GM19239 (cell line): ENCODE measurements around the gene TMEM151A.
A peak's percentile ranks its signal among the peaks of the same experiment; 100 is the strongest.
"Not testable (repeated sequence)": the region's sequence is repeated elsewhere in the genome, so short reads cannot be mapped to it uniquely, and the experiment has no call there.

Source experiments
- DNase-seq: peaks from one replicate; pipeline ENCODE4 v3.0.0; 2011; ENCODE audit warnings: low spot score; ENCODE audit not compliant: insufficient read length
- FAIRE-seq: peaks from 2 replicates; lab custom pipeline; 2011; peaks lifted over from hg19 to GRCh38; lab: Jason Lieb, UNC

Gene TMEM151A

GRCh38 chr11:66317723-66318599 lies 26.3 kb downstream of the TMEM151A start:
- FAIRE-seq (peak; percentile 77), DNase-seq (no peak)

DNA sequence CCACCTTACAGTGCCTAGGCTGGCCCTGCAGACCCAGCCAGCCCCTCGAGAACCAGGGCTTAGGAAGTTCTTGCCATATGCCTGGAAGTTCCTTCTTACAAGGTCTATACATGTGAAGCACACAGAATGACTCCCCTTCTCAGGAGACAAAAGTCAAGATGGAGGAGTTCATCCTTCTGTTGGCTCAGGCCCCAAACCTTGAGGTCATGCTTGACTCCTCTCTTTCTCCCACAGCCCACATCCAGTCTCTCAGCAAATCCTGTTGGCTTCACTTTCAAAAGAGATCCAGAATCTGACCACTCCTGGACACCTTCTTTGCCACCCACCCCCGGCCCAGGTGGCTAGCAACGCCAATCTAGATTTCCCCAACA lies 26.9 kb downstream of the TMEM151A start:
- no peak for FAIRE-seq
- DNase-seq: no peak

DNA sequence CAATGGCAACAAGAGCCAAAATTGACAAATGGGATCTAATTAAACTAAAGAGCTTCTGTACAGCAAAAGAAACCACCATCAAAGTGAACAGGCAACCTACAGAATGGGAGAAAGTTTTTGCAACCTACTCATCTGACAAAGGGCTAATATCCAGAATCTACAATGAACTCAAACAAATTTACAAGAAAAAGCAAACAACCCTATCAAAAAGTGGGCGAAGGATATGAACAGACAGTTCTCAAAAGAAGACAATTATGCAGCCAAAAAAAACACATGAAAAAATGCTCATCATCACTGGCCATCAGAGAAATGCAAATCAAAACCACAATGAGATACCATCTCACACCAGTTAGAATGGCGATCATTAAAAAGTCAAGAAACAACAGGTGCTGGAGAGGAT lies 28.6 kb downstream of the TMEM151A start:
- DNase-seq, FAIRE-seq: not testable (repeated sequence)

DNA sequence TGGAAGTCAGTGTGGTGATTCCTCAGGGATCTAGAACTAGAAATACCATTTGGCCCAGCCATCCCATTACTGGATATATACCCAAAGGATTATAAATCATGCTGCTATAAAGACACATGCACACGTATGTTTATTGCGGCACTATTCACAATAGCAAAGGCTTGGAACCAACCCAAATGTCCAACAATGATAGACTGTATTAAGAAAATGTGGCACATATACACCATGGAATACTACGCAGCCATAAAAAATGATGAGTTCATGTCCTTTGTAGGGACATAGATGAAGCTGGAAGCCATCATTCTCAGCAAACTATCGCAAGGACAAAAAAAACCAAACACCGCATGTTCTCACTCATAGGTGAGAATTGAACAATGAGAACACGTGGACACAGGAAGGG lies 29.1 kb downstream of the TMEM151A start:
- not testable (repeated sequence) for DNase-seq, FAIRE-seq

- FAIRE-seq: no peak
- no peak for DNase-seq
Observed at GRCh38 chr11:66321606-66322005, 29.9 kb downstream of the TMEM151A start.

DNA sequence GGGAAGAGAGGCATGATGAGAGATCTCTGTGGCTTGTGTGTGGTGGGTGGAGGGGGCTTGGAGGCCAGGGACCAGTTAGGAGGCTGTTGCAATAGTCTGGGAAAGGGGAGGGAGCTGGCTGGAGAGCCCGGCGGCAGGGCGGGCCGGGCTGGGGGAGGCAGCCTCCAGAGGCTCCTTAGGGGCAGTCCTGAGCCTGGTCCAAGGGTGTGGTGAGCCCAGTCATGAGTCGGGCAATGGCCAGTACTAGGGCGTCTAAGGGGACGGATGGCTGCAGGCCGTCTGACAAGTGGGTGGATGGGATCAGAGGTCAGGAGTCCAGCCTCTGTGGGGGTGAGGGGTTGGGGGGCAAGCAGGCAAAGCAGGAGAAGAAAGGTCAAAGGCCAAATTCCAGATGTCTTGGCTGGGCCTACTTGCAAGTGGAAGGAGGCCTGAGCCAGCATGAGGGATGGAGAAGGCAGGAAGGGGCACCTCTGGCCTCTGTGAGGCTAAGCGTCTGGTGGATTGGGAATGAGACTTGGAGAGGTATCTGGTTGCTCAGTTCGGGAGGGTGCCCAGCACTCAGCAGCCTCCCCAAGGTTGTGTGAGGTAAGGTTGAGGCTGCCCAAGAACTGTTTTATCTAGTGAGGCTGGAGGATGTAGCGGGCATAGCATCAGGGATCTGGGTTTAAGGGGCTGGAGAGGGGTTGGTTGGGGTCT lies 31.2 kb downstream of the TMEM151A start:
- FAIRE-seq: no peak
- DNase-seq: no peak

DNA sequence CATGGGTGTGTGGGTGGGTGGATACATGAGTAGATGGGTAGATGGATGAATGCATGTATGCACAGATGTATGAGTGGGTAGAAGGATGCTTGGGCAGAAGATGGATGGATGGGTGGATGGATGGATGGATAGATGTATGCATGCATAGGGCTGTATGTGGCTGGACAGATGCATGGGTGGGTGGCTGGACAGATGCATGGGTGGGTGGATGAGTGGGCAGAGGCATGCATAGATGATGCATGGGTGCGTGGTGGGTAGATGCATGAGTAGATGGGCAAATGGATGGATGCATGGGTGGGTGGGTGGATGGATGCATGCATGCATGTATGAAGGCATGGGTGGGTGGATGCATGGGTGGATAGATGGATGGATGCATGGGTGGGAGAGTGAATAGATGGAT lies 32.0 kb downstream of the TMEM151A start:
- DNase-seq (no peak), FAIRE-seq (no peak)

GRCh38 chr11:66324664-66325063 lies 33.0 kb downstream of the TMEM151A start:
- FAIRE-seq: no peak
- no peak for DNase-seq

GRCh38 chr11:66325263-66325671 lies 33.6 kb downstream of the TMEM151A start:
- FAIRE-seq: no peak
- no peak for DNase-seq

GRCh38 chr11:66326261-66327111 lies 34.8 kb downstream of the TMEM151A start:
- FAIRE-seq (no peak), DNase-seq (no peak)

DNA sequence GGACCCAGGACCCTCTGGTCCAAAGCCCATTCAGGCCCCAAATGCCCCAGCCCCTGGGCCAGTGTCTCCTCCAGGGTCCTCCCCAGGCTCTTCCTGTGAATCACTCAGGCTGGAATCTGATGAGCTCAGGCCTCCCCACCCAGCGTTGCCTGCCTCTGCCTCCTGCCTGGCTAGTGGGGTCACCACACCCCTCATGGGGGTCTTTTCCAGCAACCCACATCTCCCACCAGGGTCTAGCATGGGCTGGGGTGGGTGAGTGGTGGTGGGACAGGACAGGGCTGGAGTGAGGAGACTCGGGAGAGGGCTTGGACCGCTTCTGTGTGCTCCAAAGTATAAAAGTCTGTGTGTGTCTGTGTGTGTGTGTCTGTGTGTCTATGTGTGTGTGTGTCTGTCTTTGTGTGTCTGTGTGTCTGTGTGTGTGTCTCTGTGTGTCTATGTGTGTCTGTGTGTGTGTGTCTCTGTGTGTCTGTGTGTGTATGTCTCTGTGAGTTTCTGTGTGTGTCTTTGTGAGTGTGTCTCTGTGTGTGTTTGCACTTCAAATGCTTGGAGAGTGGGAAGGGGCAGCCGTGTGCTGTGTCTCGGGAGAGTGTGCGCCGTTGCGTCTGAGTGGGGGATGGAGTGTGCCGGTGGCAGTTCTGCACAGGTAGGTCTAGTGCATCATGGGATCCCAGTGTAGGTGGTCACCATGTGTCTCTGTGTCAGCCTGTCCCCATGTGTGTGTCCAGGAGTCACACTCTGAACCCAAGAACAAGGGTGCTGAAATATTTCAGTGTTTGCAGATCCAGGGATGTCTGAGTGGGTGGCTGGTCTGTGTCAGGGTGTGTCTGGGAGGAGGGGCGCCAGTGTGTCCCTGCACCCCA lies 35.7 kb downstream of the TMEM151A start:
- no peak for FAIRE-seq
- DNase-seq: no peak

GRCh38 chr11:66328031-66328301 lies 36.3 kb downstream of the TMEM151A start:
- DNase-seq (no peak), FAIRE-seq (no peak)

DNA sequence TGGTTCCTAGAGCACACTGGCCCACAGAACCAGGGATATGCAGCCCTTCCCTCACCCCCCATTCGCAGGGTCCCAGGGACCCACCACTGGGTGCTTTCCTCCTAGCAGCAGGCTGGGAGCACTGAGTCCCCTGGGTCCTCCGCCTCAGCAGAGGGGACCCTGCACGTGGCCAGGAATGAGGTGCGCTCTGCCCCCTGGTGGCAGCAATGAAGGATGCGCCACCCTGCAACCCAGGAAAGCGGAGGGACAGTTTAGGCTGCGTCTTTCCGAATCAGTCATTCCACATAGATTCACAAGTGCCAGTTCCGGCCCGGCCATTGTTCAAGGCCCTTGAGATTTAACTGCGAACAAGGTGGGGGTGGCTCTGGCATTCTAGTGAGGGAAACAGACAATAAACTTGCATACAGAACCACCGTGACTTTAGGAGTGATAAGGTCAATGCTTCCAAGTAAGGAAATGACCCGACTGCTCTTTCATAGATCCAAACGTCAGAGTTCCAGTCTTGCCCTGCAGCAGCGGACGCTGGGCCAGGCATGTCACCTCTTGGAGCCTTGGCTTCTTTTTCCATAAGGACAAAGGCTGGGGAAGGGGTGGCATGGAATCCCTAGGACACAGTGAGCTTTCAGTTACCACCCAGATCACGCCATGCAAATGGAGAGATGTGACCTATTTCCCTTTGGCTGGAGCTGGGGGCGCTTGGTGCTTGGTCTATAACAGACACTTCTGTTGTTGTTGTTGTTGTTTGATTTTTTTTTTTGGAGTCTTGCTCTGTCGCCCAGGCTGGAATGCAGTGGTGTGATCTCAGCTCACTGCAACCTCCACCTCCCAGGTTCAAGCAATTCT lies 36.8 kb downstream of the TMEM151A start:
- FAIRE-seq: peak; percentile 94
- DNase-seq: peak; percentile 92

GRCh38 chr11:66329165-66329673 lies 37.5 kb downstream of the TMEM151A start:
- FAIRE-seq: no peak
- no peak for DNase-seq

GRCh38 chr11:66330931-66331330 lies 39.2 kb downstream of the TMEM151A start:
- no peak for FAIRE-seq
- DNase-seq: no peak

DNA sequence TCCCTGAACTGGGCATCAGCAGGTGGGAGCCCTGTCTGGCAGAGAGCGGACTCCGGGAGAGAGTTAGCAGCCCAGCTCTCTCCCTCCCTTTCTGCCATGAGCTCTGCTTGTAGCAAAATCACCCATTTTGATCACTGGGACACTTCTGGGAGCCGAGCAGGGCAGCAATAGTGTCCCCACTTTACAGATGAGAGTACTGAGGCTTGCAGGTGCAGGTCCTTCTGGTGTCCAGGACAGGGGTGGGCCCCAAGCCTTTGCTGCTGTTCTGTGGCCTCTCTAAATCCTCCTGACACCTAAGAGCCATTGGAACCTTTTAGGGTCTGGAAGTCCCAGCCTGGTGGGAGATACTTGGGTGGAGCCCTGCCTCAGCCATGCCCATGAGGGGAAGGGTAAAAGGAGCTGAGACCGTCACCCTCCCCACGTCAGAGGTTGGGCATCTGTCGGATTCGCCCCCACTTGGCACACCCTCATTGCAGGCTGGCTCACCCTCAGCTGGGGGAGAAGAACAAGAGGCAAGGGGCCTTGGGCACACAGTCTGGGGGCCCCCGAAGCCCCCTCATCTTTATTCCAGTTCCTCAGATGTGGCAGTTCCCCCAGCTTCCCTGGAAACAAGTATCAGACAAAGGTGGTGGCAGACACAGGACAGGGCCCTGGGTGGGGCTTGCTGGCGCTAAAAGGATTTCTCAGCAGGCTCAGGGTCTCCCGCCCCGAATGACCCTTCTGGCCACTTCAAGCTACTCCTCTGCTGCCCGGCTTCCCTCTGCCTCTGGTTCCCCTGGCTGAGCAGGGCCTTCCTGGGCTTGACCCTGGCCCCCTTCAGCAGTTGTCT lies 40.1 kb downstream of the TMEM151A start:
- DNase-seq: no peak

DNA sequence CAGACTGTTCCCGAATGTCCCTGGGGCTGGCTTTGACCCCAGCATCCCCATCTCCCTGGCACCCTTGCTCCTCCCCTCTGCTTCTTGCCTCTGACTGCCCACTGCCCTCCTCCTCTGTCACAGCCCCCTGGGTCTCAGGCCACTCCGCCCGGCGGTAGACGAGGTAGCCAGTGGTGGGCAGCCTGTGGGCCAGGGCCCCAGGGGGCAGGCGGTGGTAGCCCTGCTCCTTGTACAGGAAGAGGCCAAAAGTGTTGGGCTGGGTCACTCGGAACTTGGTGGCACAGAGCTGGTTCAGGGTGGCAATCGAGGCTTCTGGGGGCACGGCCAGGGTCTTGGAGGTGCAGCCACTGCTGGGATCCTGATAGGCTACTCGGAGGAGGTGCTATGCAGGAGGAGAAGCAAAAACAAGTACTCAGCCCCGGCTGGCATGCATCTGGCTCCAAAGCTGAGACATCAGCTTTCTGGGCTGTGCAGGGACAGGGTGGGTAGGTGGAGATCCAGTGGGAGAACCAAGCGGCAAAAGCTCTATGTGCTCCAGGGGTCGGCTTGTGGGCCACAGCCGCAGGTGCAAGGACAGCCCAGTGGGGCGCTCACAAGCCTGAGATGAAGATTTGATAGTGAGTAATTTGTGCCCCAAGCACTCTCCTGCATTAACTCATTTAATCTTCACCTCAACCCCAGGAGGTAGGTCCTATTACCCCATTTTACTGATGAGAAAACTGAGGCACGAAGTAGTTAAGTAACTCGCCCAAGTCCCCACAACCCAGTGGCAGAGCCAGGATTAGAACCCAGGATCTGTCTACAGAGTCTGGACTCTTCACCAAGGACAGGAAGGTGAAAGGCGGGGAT lies 40.9 kb downstream of the TMEM151A start:
- no peak for FAIRE-seq

More for the DNA sequence above, 40.1 kb downstream of the TMEM151A start:
- no peak for FAIRE-seq

More for the DNA sequence above, 40.9 kb downstream of the TMEM151A start:
- no peak for DNase-seq
